ENCODE data around the gene MAGI3.

GRCh38 chr1:113467991-113468390, 77.7 kb downstream of the MAGI3 start:
- no peak for TF ChIP-seq FOXJ3 (CRISPR knock-in tag; IDR thresholded peaks at IDR 0.05; ENCODE audit: borderline replicate concordance)
- TF ChIP-seq ZNF775 (CRISPR knock-in tag; IDR thresholded peaks at IDR 0.05; ENCODE audit: borderline replicate concordance) = no peak
- TF ChIP-seq RFX1 (IDR thresholded peaks at IDR 0.05) = no peak
- TF ChIP-seq CTCF (CRISPR knock-in tag; IDR thresholded peaks at IDR 0.05) = no peak
- no peak for TF ChIP-seq RFXANK (CRISPR knock-in tag; IDR thresholded peaks at IDR 0.05)
- TF ChIP-seq ZNF343 (CRISPR knock-in tag; IDR thresholded peaks at IDR 0.05) = no peak
